Activated CD4-positive, alpha-beta T cell treated with anti-CD3 and anti-CD28 coated beads for 4 hours (primary cell): Measurements from ENCODE around the gene MCMBP.
"Not testable (repeated sequence)": the region's sequence is repeated elsewhere in the genome, so short reads cannot be mapped to it uniquely, and the experiment has no call there.

Experiments used
- DNase-seq, 2 donors: peaks; one replicate each; pipeline ENCODE4 v3.0.0-alpha.2; 2020

The MCMBP gene

GRCh38 chr10:119827430-119827829, 45.2 kb downstream of the MCMBP start:
- DNase-seq = no peak

DNA sequence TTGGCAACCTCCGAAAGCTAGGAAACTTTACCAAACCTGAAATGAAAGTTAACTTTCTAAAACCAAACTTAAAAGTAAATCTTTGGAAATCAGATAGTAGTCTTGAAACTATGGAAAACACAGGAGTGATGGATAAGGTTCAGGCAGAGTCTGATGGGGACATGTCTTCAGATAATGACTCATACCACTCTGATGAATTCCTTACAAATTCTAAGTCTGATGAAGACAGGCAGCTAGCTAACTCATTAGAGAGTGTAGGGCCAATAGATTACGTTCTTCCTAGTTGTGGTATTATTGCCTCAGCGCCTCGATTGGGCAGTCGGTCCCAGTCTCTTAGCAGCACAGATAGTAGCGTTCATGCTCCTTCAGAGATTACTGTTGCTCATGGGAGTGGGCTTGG, 45.9 kb downstream of the MCMBP start:
- DNase-seq = no peak

- DNase-seq = no peak
Observed at GRCh38 chr10:119824299-119824698, 48.3 kb downstream of the MCMBP start.

DNA sequence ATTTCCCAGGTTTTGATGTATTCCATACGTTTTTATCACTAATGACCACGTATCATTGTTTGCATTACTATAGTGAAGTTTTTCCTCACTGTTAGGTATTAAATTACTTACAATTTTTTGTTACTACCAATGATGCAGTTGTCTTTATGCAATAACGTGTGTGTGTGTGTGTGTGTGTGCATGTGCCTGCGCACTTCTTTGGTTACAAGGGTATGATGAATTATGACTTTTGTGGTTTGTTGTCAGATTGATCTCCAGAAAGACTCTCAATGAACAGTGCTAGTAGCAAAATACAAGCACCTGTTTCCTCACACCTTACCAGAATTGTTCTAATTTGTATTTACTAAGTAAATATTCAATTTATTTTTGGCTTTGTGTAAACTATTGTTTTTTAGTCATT, 51.5 kb downstream of the MCMBP start:
- DNase-seq = no peak

DNA sequence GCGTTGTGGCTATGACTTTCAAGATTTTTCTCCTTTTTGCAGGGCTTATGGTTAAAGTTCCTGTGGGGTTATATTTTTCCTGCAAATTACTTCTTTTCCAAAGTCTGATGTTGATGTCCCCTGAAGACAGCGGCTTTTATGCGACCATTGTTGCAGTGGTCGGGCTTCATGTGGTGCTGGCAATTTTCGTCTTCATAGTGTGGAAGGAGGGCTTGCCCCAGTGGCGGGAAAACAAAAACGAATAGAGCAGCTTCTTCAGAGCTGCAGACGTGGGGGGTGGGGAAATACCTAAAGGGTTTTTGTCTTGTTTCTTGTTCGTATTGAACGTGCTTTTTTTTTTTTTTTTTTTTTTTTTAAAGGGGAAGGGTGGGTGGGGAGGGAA, 53.8 kb downstream of the MCMBP start:
- no peak for DNase-seq

DNA sequence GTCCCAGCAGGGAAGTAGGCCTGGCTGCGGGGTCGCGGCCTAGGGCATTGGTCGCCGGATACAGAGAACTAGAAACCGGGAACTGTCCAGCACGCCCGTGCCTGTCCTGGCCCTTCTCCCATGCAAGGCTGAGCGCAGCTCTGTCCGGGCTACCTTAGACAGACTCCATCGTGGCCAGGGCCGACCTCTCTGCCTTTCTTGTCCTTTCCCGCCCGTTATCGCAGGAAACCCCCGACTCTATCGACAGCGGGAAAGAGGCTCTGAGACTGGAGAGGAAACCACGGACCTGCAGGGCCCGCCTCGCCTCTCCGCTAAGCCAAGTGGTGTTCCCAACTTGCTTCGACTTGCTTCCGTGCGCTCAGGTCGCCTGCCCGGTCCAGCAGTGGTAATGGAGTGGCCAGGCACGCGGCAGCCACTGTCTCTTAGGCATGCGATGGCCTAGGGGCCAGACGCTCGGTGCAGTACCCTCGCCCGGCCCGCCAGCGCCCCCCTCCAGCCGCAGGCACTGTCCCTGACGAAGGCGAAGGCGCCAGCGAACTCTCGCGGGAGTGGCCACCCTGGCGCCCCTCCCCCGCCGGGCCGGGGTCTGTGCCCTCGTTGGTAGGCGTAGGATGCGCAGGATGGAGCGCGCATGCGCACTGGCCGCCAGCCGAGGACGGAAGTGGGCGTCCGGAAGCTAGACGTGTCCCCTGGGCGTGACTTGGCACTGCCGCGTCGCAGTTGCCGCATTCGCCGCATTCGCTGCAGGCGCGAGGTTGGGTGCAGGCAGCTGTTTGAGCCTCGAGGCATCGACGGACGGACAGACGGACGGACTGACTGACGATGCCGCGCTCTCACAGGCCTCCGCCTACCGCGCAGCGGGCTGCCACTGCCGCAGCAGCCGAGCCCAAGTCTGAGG, 54.4 kb downstream of the MCMBP start:
- DNase-seq = no peak

- no peak for DNase-seq
Observed at GRCh38 chr10:119815671-119816070, 57.0 kb downstream of the MCMBP start.

GRCh38 chr10:119812684-119813083, 60.0 kb downstream of the MCMBP start:
- no peak for DNase-seq

DNA sequence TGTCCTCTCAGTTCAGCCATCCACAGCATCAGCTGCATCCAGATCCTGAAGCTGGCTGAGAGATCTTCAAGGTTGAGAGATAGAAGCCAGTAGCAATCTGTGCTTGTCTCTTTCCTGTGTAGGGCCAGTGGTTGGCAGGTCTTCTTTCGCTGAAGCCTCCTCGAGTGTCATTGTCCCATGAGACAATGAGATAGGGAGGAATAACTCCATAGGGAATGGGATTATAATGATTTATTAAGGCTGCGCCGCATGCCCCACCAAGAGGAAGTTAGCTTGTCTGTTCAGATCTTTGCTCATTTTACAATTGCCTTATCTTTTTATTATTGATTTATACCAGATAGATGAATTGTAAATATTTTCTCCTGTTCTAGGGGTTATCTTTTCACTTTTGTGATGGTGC, 61.5 kb downstream of the MCMBP start:
- DNase-seq = no peak

- DNase-seq = no peak
Observed at GRCh38 chr10:119807960-119808697, 64.5 kb downstream of the MCMBP start.

DNA sequence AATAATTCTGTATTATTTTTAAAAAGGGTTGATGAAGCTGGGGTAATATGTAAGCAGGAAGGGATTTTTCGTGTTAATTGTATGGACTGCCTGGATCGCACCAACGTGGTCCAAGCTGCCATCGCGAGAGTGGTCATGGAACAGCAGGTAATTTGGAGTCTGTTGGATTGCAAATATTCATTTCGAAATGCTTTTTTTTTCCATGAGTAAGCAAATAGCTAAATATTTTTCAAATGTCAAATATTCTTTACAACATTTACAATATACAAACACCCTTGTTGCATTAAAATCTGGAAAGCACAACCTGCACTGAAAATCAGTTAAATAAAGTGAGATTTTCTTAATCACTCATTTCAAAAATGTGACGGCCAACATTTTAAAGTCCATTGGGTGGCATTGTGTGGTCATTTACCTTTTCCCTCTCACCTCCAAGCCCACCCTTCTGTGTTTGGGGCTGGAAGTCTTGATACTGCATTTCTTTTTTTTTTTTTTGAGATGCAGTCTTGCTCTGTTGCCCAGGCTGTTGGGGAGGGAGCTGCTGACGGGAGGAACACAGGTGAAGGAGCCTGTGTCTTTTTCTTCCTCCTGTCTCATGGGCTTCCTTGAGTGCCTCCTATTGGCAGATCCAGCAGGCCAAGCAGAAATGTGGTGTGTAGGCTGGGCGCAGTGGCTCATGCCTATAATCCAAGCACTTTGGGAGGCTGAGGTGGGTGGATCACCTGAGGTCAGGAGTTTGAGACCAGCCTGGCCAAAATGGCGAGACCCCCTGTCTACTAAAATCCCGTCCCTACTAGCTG, 66.1 kb downstream of the MCMBP start:
- DNase-seq = no peak

- no peak for DNase-seq
Observed at GRCh38 chr10:119805702-119806230, 66.9 kb downstream of the MCMBP start.

- no peak for DNase-seq
Observed at GRCh38 chr10:119803264-119803663, 69.4 kb downstream of the MCMBP start.

DNA sequence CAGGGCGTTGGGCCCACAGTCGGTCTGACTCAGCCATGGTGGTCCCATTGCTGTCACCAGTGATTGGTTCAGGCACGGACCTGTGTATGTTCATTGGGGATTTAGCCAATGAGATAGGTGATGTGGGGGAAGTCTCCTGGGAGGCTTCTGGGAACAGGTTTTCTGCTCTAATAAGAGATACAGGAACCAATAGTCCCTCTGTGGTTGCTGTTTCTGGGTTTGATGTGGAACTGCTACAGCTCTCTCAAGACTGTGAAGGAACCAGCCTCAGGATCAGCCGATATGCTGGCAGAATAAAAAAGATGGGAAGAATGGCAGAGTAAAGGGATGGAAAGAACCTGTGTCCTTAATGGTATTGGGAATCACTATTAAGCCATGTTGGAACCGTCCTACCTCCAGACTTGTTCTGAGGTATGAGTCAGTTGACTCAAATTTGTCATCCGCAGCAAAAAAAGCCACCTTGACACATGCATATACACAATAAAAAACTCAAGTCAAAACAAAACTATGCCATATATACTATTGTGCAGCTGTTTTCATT, 70.6 kb downstream of the MCMBP start:
- DNase-seq = no peak

- DNase-seq = no peak
Observed at GRCh38 chr10:119801176-119801575, 71.5 kb downstream of the MCMBP start.

DNA sequence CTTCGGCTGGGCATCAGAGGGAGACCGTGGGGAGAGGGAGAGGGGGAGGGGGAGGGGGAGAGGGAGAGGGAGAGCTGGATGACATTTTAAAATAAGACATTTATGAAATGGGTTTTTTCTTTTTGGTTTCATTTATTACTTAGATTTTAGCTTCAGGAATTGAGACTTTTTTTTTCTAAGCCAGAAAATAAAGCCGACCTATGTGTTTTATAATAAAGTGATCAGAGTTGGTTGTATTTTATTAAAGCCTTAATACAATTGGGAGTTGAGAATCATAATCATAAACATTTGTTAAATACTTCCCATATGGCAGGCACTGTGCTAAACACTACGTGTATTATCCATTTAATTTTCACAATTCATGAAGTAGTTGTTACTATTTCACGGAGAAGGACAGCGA, 76.6 kb downstream of the MCMBP start:
- no peak for DNase-seq

DNA sequence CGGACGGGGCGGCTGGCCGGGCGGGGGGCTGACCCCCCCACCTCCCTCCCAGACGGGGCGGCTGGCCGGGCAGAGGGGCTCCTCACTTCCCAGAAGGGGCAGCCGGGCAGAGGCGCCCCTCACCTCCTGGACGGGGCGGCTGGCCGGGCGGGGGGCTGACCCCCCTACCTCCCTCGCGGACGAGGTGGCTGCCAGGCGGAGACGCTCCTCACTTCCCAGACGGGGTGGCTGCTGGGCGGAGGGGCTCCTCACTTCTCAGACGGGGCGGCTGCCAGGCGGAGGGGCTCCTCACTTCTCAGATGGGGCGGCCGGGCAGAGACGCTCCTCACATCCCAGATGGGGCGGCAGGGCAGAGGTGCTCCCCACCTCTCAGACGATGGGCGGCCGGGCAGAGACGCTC, 77.5 kb downstream of the MCMBP start:
- not testable (repeated sequence) for DNase-seq

DNA sequence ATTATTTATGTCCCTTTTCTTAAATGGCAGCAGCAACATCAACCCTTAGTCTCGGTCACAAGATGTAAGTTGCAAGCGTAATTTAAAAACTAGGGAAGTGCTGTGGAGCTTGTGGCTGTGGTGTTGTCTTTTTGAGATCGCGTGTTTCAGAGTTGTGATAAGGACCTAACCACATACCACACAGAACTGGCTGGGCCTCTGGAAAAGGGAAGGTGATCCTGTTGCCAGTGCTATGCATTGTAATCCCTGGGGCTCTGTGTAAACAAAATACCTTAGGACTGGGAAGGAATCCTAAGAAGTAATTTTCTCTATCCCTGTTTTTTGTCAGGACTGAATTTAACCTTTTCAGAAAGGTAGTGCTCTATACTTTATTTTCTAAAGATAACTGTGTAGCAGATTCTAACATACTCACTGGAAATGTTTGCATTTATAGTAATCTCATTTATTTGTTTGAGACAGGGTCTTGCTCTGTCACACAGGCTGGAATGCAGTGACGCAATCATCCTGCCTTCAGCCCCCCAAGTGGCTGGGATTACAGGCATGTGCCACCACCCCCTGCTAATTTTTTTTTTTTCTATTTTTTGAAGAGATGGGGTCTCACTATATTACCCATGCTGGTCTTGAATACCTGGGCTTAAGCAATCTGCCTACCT, 86.4 kb downstream of the MCMBP start:
- no peak for DNase-seq

- no peak for DNase-seq
Observed at GRCh38 chr10:119784340-119785067, 88.1 kb downstream of the MCMBP start.

DNA sequence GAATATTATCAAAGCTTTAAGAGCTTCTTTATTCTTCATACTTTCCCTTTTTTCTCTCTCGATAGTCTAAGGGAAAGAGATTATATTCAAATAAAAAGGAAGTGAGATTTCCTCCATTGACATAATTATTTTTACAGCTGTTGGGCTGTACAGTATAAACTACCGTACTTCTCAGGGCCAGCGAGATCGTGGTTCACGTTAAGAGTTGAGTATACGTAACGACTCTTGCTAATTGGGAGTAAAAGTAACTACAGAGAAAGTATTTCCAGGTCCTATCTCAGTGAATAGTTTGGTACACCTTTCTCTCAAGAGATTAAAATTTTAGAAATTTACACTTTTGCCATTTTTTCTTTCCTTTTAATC, 89.0 kb downstream of the MCMBP start:
- DNase-seq = no peak

GRCh38 chr10:119782981-119783664, 89.5 kb downstream of the MCMBP start:
- no peak for DNase-seq
